GM19240 (cell line): ENCODE results near the gene BLCAP.
"Not testable (repeated sequence)": the region's sequence is repeated elsewhere in the genome, so short reads cannot be mapped to it uniquely, and the experiment has no call there.

Experiments
- DNase-seq: peaks from one replicate; pipeline ENCODE4 v3.0.0; 2011; ENCODE audit warnings: low spot score; ENCODE audit not compliant: insufficient read length

The BLCAP gene

DNA sequence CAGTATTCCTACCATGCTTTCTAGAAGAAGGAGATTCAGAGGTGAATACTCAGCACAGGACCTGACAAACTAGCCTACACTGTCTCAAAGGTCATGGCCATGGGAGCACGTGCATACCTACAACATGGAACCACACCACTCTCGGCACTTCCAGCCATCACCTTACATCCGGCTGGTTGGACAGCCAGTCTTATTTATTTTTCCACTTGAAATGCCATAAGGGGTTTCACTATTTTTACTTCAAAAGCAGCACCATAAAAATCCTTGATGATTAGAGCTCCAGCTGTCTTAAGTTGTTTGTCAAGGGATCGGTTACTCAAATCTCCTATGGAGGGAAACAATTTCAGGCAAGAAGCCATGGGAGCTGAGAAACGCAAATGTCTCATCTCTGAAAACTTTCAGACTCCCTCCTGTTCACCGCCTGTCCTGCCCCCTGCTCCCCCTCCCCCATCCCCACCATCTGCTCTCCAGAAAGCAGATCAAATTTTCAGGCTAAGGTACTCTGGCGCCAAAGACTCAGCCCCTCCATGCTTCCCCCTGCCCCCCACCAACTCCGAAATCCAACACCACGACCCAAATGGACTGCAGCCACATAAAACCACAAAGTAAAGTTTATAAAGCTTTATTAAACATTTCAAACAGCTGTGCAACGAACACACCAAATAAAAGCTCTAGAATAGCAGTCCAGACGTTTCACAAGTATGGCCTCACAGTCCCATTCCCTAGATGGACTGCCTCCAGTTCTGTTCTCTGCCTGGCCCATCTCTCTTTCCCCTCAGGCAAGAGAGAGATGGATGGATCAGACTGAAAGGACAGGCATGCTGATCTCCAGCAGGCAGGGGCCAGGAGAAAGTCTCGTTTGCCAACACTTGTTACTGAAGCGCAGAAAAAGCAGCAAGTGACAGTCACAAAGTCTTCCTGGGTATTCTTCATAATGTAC is 10.6 kb downstream of the BLCAP start:
- no peak for DNase-seq

DNA sequence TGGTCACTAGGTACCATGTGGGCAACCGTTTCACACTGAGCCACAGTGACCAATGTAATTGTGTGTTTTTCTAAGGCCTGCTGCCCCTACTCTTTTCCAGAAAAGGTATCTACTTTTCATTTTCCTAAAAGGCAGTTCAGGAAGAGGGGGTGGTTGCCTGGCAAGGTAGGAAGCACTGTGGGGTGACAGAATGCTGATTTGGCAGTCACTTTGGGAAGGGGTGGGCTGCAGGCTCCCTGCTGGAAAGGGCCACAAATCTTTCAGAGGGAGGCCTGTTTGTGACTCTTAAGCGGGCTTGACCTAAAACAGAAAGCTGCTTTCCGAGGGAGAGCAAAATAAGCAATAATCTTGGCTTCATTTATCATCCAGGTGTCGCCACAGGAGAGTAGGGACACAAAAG is 11.8 kb downstream of the BLCAP start:
- no peak for DNase-seq

DNA sequence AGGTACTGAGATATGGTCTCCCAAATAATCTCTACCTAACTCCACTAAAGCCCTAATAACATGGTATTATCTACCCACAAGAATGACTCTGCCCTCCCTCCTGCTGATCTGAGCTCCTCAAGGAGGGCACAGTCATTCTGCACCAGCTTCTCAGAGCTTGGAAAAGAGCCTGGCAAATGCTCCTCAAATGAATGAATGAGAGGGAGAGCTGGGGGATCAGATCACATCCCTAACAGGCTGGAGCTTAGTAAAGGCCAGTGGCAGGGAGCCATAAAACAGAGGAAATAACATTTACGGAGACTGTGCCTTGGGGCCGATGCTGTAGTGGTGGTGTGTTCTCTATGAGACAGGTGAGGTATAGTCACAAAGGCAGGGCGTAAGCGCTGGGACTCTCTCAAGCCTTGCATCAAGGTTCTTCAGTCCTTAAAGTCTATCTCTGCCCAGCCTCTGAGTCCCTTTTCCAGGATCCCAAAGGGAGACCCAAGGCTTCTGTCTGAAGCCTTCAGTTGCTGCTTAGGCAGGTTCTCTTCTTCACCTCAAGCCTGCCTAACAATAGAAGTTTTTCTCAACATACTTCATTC is 13.8 kb downstream of the BLCAP start:
- DNase-seq = no peak

DNA sequence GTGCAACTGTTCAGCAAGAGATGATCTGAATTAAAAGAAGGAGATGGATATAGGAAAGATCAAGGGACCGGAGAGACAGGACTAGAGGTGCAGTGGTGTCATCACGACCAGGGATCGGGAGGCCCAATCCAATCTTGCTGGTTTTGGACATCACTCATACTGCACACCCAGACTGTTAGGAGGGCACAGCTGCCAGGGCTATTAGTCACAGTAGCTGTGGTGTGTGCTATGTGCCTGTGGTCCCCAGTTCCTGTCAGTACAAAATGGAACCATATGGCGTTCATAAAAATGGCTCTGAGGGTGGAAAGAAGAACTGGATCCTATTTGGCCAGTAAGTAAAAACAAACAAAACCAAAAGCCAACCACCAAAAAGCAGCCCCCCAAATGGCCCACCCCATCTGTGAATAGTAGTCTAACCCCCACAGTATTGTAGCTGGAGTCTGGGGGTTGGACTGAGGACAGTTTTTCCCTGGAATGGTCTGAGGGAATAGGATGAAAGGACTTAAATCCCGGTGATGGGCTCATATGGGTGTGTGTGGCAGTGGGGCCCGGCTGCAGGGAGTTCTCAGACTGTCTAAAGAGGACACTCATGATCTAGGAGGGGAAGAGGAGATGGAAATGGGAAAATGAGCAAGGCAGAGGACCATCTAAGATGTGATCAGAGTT is 15.9 kb downstream of the BLCAP start:
- DNase-seq = no peak

DNA sequence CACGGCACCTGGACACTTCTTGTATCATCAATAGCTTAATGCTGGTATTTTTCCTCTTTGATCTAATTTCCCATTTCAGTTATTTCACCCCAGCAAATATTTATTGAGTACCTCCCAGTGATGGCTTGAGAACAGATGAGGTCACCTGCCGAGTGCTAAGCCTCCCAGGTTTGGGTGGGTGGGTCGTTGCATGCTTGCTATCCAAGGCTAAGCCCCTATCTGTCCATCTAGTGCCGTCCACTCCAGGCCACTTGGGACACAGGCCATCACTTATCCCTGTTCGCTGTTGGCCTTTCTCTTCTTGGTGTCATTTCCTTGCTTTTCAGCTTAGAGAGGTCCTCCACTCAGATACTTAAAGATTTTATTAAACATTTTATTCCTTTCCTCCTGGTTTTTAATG is 17.4 kb downstream of the BLCAP start:
- DNase-seq = no peak

DNA sequence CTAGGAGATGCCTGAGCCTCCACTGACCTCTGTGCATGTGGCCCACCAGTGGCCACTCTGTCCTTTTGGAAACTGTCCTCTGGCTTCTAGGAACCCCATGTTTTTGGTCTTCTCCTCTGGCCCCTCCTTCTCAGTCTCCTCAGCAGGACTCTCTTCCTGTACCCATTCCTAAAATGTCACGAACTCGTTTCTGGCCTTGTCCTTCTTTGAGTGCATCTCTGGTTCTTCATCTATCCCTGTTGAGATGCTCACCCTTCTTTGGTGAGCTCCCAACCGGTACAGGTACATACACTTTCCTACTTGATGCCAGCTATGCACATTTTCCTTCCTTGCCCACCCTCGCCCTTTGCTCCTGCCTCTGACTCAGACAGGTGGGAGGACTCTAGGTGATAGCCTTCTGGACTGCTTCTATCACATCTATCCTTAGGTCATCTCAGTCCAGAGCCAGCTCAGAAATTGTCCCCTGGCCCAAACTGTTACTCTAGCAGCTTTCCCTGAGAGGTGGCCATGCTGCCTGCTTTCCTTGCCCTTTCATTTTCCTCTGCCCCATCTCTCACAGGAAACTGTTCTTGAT is 21.4 kb downstream of the BLCAP start:
- DNase-seq = no peak

DNA sequence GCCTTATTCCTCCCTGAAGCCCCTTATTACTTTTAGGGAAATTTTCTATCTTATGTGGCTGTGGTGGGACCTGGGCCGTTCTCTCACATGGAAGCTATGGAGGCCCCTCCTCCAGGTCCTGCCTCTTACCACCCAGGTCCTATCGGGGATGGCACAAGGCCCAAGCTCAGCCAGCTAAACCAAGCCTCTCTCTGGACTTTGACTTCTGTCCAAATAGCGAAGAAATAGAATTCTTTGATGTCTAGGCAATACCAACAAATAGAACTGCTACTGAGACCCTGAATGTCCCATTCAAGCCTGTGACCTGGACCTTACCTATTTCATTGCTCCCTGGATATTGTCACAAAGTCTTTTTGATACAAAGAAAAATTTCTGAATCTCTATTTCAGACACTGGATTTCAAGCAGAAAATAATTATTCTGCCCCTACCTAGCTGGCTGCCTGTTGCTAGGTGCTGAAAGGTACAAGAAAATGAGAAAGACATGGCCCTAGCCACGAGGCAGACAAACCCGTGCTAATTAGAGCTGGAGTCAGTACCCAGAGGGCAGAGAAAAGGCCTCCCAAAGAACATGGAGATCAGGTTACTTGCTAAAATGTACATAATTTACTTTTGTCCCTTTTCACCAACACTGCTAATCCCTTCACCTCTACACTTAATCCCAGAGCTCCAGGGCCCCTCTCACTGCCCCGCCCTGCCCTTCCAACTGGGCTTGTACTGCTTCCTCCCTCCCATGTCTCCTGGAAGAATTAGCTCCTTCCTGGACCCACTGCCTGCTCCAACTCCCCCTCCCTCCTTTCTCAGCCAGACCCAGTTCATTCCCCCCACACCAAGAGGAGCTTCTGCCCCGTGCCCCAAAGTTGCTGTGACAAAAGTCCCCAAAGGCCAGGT is 22.2 kb downstream of the BLCAP start:
- DNase-seq = no peak

DNA sequence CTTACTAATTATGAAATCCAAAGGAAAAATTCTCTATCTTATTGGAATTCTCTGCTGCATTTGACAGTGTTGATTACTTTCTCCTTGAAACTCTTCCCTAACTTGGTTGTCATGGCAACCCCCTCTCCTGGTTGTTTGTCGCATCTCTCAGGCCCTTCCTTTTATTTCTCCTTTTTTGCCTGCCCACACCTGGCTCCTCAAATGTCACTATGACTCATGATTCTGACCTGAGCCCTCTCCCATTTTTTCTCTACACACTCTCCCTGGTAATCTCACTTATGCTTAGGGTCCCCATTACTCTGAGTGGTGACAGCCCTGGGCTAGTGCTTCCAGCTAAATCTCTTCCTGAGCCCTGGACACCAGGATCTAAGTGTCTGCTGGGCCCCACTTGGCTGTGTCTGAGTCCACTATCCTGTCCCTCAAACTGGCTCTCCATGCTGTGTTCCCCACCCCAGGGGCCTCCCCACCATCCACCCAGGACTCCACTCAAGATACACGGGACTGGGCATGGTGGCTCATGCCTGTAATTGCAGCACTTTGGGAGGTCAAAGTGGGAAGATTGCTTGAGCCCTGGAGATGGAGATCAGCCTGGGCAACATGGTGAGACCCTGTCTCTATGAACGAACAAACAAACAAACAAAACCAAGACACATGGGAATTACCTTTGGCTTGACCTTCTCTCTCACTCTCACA is 23.1 kb downstream of the BLCAP start:
- no peak for DNase-seq

DNA sequence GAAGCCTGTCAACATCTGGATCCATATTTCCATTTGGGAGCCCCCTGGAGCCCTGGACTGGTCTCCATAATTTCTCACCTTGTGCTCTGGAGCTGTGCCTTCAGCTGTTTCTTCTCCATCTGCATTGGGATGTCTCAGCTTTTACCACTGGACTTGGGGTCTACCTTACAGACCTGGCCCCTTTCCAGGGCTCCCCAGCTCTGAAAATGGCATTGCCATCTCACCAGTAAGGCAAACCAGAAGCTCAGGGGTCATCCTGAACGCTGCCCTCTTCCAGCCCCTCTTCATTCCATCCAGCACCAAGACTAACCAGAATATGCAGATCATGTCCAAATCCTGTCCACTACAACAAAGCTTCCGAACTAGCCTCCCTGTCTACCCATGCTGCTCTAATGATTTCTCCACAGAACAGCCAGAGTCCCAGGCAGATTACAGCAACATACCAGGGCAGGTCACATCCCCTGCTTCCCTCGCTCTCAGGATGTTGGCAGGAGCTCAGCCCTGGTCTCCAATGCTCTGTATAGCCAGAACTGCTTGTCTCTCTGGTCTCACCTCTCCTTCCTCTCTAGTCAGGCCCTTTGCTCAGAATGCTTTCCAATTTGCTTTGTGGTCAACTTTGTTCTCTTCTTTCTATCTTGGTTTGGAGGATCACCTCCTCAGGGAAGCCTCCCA is 24.3 kb downstream of the BLCAP start:
- DNase-seq = no peak

DNA sequence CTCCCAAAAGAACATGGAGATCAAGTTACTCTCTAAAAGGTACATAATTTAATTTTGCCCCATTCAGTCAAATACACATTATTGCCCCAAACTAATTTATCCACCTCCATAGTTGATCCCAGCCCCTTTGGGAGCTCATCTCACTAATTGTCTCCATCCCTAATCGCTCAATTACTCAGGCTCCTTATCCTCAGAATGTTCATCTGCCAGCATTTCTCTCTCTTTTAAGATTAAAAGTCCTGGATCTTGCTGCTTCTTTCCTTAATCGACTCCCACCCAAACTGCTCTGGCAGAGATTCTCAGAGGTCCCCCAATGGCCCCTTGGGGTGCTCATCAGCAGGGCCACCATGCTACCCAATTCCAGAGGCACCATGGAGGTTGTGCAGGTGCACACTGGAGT is 25.0 kb downstream of the BLCAP start:
- no peak for DNase-seq

DNA sequence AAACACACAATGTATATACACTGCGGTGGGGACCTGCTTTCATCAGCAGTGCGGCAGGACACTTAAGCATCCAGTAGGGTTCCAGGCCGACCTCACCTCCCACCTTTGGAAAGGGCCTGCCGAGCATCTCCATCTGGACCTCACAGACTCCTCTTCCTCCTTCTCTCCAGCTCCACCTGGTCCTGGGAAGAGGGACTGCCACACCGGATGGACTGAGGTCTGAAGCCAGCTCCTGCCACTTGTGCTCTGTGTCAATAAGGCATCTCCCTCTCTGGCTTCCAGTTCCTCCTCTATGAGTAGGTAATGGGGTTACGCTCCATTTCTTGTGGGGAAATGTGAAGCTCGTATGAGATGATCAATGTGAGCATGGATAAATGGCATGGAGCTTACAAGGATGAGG is 25.7 kb downstream of the BLCAP start:
- DNase-seq = no peak

DNA sequence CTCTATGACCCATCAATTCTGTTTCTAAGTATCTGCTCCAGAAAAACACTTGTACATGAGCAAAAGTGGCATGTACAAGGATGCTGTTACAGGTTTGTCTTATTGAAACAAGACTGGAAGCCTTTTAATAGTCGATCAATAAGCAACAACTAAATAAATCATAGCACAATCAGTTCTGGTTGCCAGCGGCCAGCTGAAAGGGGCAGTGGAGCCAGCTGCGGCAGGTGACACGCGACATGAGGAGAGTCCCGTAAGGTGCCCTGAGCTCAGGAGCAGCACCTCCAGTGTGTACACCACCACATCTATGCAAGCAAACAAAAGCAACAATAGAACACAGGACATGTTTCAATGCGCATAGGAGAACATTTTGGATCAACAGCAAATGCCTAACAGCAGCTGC is 27.4 kb downstream of the BLCAP start:
- DNase-seq = no peak

DNA sequence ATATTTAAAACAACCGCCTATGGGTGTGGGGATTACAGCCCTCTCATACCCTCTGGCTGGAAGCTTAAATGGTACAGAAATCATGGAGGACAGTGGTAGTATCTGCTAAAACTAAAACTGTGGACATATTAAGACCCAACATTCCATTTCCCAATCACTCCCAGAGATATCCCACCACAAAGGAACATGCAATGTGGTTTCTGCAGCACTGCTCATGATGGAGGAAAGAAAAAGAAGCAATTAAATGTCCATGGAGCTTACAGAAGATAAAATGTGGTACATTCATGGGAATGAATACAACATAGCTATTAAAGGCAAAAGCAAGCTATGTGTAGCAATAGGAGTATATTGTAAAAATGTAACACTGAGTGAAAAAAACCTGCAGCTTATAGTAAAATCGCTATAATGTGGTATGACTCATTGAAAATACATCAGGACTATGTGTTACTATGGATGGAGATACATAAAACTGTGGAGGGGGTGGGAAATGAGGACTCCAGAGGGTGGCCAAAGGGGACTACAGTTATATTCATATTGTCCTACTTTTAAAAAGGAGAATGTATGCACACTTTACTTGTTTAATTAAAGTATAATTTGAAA is 29.5 kb downstream of the BLCAP start:
- DNase-seq = no peak

DNA sequence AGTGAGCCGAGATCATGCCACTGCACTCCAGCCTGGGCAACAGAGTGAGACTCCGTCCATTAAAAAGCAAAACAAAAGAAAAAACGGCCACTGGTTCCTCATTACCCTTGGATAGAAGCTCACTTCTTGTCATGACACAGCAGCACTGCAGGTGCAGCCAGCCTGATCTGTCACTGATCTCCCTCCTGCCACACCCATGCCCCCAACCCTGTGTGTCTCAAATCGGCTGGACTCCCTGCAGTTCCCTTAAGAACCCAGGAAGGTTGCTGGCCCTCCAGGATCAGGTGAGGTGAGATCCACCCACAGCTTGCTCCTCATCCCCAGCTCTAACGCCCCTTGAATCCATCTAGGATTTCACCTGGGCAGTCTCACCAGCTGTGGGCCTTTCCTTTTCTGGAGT is 32.9 kb downstream of the BLCAP start:
- no peak for DNase-seq

DNA sequence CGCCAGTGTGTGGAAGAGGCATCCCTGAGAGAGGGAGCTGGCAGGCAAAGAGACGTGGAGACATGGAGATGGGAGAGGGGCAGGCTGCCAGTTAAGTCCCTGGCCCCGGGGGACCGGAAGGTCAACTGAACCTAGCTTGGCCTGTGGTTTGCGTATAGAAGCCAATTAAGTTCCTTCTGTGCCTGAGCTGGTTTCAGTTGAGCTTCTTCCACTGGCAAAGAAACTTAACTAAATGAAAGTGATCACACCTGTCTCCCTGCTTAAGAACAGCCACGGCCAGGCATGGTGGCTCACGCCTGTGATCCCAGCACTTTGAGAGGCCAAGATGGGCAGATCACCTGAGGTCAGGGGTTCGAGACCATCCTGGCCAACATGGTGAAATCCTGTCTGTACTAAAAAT is 33.4 kb downstream of the BLCAP start:
- no peak for DNase-seq

DNA sequence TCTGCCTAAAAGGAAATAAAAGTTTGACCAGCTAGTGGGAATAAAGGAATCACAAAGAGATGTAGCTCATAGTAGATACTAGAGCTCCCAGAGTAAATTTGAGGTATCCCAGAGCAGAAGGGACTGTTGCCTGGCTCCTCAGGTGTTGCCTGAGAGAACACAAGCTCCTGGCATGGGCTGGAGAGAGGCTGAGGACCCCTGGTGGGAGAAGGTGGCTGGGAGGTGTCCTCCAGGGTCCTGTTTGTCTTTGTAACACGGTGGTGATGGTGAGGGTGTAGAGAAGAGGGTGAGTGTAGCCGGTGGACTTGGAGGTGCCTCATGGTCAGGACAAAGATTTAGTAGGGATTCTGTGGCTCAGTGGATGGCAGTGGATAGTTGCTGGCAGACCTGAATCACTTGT is 34.7 kb downstream of the BLCAP start:
- DNase-seq = no peak

DNA sequence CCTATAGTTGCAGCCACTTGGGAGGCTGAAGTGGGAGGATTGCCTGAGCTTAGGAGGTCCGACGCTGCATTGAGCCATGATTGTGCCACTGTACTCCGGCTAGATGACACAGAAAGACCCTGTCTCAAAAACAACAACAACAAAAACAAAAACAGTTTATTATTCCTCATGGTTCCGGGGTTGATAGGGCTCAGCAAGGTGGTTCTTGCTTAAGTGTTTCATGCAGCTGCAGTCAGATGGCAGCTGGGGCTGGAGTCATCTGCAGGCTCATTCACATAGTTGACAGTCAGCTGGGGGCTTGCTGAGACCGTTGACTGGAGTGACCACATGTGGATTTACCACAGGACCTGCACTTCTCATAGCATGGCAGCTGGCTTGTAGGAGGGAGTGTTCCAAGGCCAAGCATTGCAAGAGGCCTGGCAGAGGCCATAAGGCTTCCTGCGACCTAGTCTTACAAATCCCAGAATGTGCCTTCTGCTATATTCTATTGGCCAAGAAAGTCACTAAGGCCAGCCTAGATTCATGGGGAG is 35.5 kb downstream of the BLCAP start:
- no peak for DNase-seq

DNA sequence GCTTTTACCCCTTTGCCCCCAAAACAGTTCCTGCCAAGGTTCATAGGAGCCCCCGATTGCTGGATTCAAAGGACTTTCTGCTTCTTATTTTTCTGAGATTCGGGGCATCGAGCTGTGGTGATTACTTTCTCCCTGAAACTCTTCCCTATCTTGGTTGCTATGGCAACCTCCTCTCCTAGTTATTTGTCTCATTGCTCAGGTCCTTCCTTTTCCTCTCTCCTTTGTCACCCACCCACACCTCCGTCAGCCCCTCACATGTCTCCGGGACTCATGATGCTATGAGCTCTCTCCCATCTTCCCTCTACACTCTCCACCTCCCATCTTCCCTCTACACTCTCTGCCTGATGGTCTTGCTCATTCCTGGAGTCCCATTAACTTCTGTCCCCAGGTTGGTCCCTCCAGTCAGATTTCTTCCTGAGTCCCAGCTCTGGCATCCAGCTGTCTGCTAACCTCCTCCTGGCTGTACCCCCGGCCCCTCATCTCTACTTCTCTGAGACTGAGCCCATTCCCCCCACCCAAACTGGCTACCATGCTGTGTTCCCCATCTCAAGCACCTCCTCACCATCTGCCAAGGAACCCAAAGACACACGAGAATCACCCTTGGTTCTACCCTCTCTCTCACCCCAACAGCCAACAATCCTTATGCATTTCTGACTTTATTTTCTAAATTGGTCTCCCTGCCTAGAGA is 36.9 kb downstream of the BLCAP start:
- DNase-seq = no peak

DNA sequence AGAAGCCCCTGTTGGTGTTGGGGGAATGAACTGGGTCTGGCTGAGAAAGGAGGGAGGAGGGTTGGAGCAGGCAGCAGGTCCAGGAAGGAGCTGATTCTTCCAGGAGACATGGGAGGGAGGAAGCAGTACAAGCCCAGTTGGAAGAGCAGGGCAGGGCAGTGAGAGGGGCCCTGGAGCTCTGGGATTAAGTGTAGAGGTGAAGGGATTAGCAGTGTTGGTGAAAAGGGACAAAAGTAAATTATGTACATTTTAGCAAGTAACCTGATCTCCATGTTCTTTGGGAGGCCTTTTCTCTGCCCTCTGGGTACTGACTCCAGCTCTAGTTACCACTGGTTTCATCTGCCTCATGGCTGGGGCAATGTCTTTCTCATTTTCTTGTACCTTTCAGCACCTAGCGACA is 41.5 kb downstream of the BLCAP start:
- not testable (repeated sequence) for DNase-seq
